Measurements from ENCODE around the gene TOR1AIP2. TPM values are rescaled to one million over a fixed set of nuclear protein-coding genes. Genes with fewer than 3 reads are reported as not detected.

The TOR1AIP2 gene
- total and polyA plus RNA-seq, 2 donors (not counting 3 experiments of a cell fraction or from before 2014, with no cell fraction given) = 18.6 to 101 TPM

DNA sequence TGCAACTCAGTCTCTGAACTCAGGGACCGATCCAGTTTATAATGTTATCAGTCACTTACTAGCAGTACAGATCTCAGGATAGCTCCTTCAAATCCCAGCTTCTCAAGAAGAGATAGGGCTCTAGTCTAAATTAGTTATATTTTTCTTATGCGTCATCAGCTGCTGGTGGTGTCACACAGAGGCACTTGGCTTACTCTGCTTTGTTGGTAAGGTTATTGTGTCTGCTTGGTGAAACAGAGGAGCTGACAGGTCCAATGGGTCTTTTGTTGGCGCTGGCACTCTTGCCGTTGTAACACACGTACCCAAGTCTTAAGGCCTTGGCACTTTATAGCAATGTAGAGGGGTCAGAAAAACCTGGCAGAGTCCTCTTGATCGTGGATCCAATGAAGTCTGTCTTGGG, 12.2 kb downstream of the TOR1AIP2 start:
- POLR2A ChIA-PET = no interaction called here

More for the DNA sequence above, 12.2 kb downstream of the TOR1AIP2 start:
- no peak overlapping the region for H3K9ac ChIP-seq (replicated peaks; ENCODE audit: extremely low read depth, insufficient read depth, low read length)
- H3K4me3 ChIP-seq (replicated peaks in 1 of 3; ENCODE audit: insufficient read depth in 1 of 3, low read depth in 1 of 3, low read length in 3 of 3) = no peak overlapping the region
- CTCF ChIA-PET = interaction anchor here (1.1 to 8.6 kb wide), 4 partner anchors 51 to 312 kb away, joined by 4 to 177 read pairs (median 10); no protein-coding TSS in a partner anchor
- no peaks in the 10 kb centered on the region for H3K4me1 ChIP-seq (ENCODE audit: control insufficient read depth, extremely low read depth, insufficient read depth, low read length)
- H3K9me1 ChIP-seq (replicated peaks; ENCODE audit: control insufficient read depth, extremely low read depth, insufficient read depth, low read length) = no peaks in the 10 kb centered on the region
- FAIRE-seq = no peak
- no peaks in the 10 kb centered on the region for H3K9me3 ChIP-seq (replicated peaks; ENCODE audit: control insufficient read depth, insufficient read depth, low read length)
- no peak overlapping the region for H3K4me2 ChIP-seq (ENCODE audit: insufficient read depth, low read length)
- dilution Hi-C loops (cut with MboI; ENCODE audit: extremely low pct_ligation_motif_present, low sequenced_read_pairs) = no loop called here
- TF ChIP-seq, protein P1, sequence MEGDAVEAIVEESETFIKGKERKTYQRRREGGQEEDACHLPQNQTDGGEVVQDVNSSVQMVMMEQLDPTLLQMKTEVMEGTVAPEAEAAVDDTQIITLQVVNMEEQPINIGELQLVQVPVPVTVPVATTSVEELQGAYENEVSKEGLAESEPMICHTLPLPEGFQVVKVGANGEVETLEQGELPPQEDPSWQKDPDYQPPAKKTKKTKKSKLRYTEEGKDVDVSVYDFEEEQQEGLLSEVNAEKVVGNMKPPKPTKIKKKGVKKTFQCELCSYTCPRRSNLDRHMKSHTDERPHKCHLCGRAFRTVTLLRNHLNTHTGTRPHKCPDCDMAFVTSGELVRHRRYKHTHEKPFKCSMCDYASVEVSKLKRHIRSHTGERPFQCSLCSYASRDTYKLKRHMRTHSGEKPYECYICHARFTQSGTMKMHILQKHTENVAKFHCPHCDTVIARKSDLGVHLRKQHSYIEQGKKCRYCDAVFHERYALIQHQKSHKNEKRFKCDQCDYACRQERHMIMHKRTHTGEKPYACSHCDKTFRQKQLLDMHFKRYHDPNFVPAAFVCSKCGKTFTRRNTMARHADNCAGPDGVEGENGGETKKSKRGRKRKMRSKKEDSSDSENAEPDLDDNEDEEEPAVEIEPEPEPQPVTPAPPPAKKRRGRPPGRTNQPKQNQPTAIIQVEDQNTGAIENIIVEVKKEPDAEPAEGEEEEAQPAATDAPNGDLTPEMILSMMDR (IDR thresholded peaks at IDR 0.05; ENCODE audit: extremely low read depth in 1 of 2, insufficient read depth in 1 of 2, low read depth in 1 of 2, low read length in 2 of 2) = no peak
- TF ChIP-seq POLR2A (IDR thresholded peaks at IDR 0.05; ENCODE audit: low read depth, low read length) (no peak), EZH2 (IDR thresholded peaks at IDR 0.05; ENCODE audit: borderline replicate concordance, low read depth, low read length, severe bottlenecking) (no peak), JUN (IDR thresholded peaks at IDR 0.05; ENCODE audit: borderline replicate concordance, insufficient read depth, insufficient read length, low read depth) (no peak), FOS (IDR thresholded peaks at IDR 0.05; ENCODE audit: borderline replicate concordance, insufficient read depth, low read length) (no peak), MYC (IDR thresholded peaks at IDR 0.05; ENCODE audit: low read depth, low read length) (no peak), GATA2 (IDR thresholded peaks at IDR 0.05; ENCODE audit: insufficient read depth, insufficient read length, low read depth, low read length) (no peak), POLR2AphosphoS5 (IDR thresholded peaks at IDR 0.05; ENCODE audit: insufficient read depth, low read depth, low read length) (no peak)
- TF ChIP-seq, protein P2, sequence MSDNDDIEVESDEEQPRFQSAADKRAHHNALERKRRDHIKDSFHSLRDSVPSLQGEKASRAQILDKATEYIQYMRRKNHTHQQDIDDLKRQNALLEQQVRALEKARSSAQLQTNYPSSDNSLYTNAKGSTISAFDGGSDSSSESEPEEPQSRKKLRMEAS (IDR thresholded peaks at IDR 0.05; ENCODE audit: insufficient read depth, insufficient read length) = no peak
- H3K27me3 ChIP-seq (ENCODE audit: control insufficient read depth in 2 of 2, insufficient read depth in 2 of 2, low read length in 2 of 2) = no peaks in the 10 kb centered on the region
- peaks cover 36% of the 10 kb centered on the region for H3K79me2 ChIP-seq (ENCODE audit: control insufficient read depth, insufficient read depth, low read length)
- BruUV-seq (replicated peaks) = no TSS peak
- no peak overlapping the region for H3K27ac ChIP-seq (ENCODE audit: insufficient read depth, low read depth, low read length)
- H3K36me3 ChIP-seq (ENCODE audit: control insufficient read depth in 2 of 2, extremely low read depth in 1 of 2, insufficient read depth in 2 of 2, low read length in 2 of 2) = peaks cover 16 to 24% of the 10 kb centered on the region in 2 experiments
- peaks cover 3% of the 10 kb centered on the region for H4K20me1 ChIP-seq (replicated peaks; ENCODE audit: control insufficient read depth, extremely low read depth, insufficient read depth, low read length)
- intact Hi-C loops (cut with micrococcal nuclease) = no loop called here
- DNase-seq (ENCODE audit: low read depth, low spot score) = no peak
- no peak overlapping the region for H2AFZ ChIP-seq (ENCODE audit: low read depth, low read length)

Data from endothelial cell of umbilical vein (primary cell).